K562 (cell line): Measurements from ENCODE around the gene ITGAL. TPM values are rescaled to one million over a fixed set of nuclear protein-coding genes. Genes with fewer than 3 reads are reported as not detected.

Source experiments
- DPF2 ChIP-seq: fragments of 450-650 bp; IDR thresholded peaks from 2 replicates; pipeline ENCODE4 v1.6.1; 2016
- GATAD2A ChIP-seq: fragments of 450-650 bp; IDR thresholded peaks from 2 replicates; pipeline ENCODE4 v1.6.1; 2017
- GATAD2B ChIP-seq: fragments of 450-650 bp; IDR thresholded peaks from 2 replicates; pipeline ENCODE4 v1.6.1; 2017; ENCODE audit warnings: mild to moderate bottlenecking, borderline replicate concordance
- KLF1 ChIP-seq: fragments of 450-650 bp; IDR thresholded peaks from 2 replicates; pipeline ENCODE4 v1.6.1; 2016; ENCODE audit warnings: missing genetic modification characterization, missing compliant biosample characterization
- MYC ChIP-seq, 2 experiments: fragments of 250-450 bp in 1 of 2; sonication (Bioruptor Pico) in 1 of 2; IDR thresholded peaks; 2 replicates each; pipeline versions ENCODE4 v1.5.1 to v1.6.1; 2012 to 2021; ENCODE audit warnings: low read depth in 2 of 2, borderline replicate concordance in 1 of 2, improper control_type of control experiment in 1 of 2, low read length in 1 of 2, mild to moderate bottlenecking in 1 of 2, moderate library complexity in 1 of 2
- RB1 ChIP-seq: fragments of 450-650 bp; IDR thresholded peaks from 2 replicates; pipeline ENCODE4 v1.6.1; 2017; ENCODE audit warnings: low read depth, mild to moderate bottlenecking
- RBM22 ChIP-seq: fragments of 200-400 bp; formaldehyde crosslinking; IDR thresholded peaks from 2 replicates; pipeline ENCODE4 v1.6.1; 2018; ENCODE audit warnings: low read length, low read depth; ENCODE audit not compliant: poor library complexity, severe bottlenecking
- RNF2 ChIP-seq: sonication (generic); IDR thresholded peaks from 2 replicates; pipeline ENCODE4 v1.6.1; 2016
- SIN3B ChIP-seq: fragments of 450-650 bp; IDR thresholded peaks from 2 replicates; pipeline ENCODE4 v1.6.1; 2017; ENCODE audit warnings: low read depth, mild to moderate bottlenecking, moderate library complexity
- TAF7 ChIP-seq: fragments of 450-650 bp; IDR thresholded peaks from 2 replicates; pipeline ENCODE4 v1.6.1; 2016; ENCODE audit warnings: missing genetic modification characterization, missing compliant biosample characterization
- TEAD2 ChIP-seq: fragments of 450-650 bp; IDR thresholded peaks from 2 replicates; pipeline ENCODE4 v1.6.1; 2016; ENCODE audit warnings: missing genetic modification characterization, control low read depth, missing compliant biosample characterization
- TEAD4 ChIP-seq, 2 experiments: sonication (generic) in 1 of 2; formaldehyde crosslinking in 1 of 2; IDR thresholded peaks; 2 replicates each; pipeline versions ENCODE4 v1.6.1 to v1.8.0; 2012 to 2022; ENCODE audit warnings: borderline replicate concordance in 1 of 2, inconsistent platforms in 1 of 2, low read length in 1 of 2, mild to moderate bottlenecking in 1 of 2, missing genetic modification reagents in 1 of 2
- ZNF174 ChIP-seq: fragments of 250-450 bp; sonication (Bioruptor Pico); IDR thresholded peaks from 2 replicates; pipeline ENCODE4 v1.4.0; 2020; ENCODE audit warnings: mild to moderate bottlenecking
- ZNF253 ChIP-seq: fragments of 250-450 bp; sonication (Bioruptor Pico); conservative IDR thresholded peaks from 2 replicates; pipeline ENCODE4 v1.6.1; 2021; ENCODE audit warnings: mild to moderate bottlenecking
- ZNF445 ChIP-seq: fragments of 250-450 bp; sonication (Bioruptor Pico); IDR thresholded peaks from 2 replicates; pipeline ENCODE4 v1.4.0; 2020; ENCODE audit warnings: low read depth, mild to moderate bottlenecking, moderate library complexity
- ZNF785 ChIP-seq: fragments of 250-450 bp; sonication (Bioruptor Pico); IDR thresholded peaks from 2 replicates; pipeline ENCODE4 v1.4.0; 2020; ENCODE audit warnings: mild to moderate bottlenecking
- polyA plus RNA-seq, 8 experiments: library from polyadenylated mRNA; depleted of rRNA in 4 of 8; stranded (reverse) in 5 of 8; unstranded in 3 of 8; fragments of >200 nt; fragmentation: Nextera tagmentation in 2 of 8; fragmentation: Illumina TruSeq in 1 of 8; extraction: Ambion mirVana in 2 of 8; extraction: Trizol in 1 of 8; gene quantifications; 2 replicates each; pipeline versions ENCODE4 v1.2.1 to v1.2.3, GENCODE V29; 2011 to 2014; ENCODE audit warnings: inconsistent platforms in 1 of 8, missing spikeins in 1 of 8
- total RNA-seq, 7 experiments: library from RNA; depleted of rRNA in 6 of 7; stranded (reverse); fragments of >200 nt in 6 of 7; fragmentation: Illumina TruSeq in 2 of 7; extraction: Trizol in 2 of 7; gene quantifications; 2 replicates each; pipeline versions ENCODE4 v1.2.1 to v1.2.3, GENCODE V29; 2011 to 2021; ENCODE audit warnings: low replicate concordance in 1 of 7
- TF ChIP-seq, protein P1 (sequence below): conservative IDR thresholded peaks from 2 replicates; pipeline ENCODE4 v1.6.1; 2011; ENCODE audit warnings: low read depth, mild to moderate bottlenecking, low read length; ENCODE audit not compliant: control insufficient read depth
- TF ChIP-seq, protein P2 (sequence below): sonication (generic); formaldehyde crosslinking; IDR thresholded peaks from 2 replicates; pipeline ENCODE4 v1.9.0; 2022; ENCODE audit warnings: mild to moderate bottlenecking, missing genetic modification reagents
- TF ChIP-seq, protein P3 (sequence below), 2 experiments: fragments of 450-650 bp; conservative IDR thresholded peaks; 2 replicates each; pipeline ENCODE4 v1.6.1; 2017; ENCODE audit warnings: mild to moderate bottlenecking in 2 of 2, moderate library complexity in 2 of 2

ITGAL gene
- total and polyA plus RNA-seq, 9 of the 15 experiments (the other 6 are each of a cell fraction or from before 2014, with no cell fraction given) = 0.01 to 0.53 TPM; not detected in 7

DNA sequence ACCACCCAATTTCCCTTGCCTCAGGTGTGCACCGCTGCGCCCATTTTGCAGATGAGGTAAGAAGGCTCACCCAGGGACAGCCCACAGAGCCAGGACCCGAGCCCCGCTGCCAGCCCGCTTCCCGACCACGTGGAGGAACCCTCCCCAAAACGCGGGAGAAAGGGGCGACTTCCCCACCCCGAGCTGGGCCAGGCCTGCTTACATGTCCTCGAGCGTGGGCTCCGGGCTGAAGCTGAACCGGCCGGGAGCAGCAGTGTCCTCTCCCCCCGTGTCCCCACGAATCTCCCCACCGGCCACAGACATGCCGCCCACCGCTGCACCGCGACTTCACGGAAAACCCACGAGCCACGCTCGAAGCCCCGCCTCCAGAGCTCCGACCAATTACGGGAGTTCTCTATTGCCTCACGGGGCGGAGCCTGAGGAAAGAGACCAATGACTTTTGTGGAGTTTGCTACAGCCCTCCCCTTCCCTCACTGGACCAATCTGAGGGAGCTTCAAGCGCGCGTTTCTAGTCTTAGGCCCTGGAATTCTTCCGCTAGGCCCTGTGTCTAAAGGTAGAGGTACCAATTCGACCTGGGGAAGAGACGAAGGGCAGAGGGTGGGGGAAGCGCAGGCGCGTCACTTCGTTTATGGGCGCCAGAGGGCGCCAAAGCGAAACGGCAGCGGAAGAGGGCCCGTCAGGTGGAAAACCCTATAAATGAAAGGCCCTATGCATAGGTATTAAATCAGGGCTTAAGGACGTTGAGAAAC, 42.7 kb upstream of the ITGAL start, which contains the start of gene DCTPP1 (continued):
- TF ChIP-seq, protein P1, sequence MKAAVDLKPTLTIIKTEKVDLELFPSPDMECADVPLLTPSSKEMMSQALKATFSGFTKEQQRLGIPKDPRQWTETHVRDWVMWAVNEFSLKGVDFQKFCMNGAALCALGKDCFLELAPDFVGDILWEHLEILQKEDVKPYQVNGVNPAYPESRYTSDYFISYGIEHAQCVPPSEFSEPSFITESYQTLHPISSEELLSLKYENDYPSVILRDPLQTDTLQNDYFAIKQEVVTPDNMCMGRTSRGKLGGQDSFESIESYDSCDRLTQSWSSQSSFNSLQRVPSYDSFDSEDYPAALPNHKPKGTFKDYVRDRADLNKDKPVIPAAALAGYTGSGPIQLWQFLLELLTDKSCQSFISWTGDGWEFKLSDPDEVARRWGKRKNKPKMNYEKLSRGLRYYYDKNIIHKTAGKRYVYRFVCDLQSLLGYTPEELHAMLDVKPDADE = no peak
- TF ChIP-seq ZNF253 (CRISPR knock-in tag) = no peak
- TF ChIP-seq, protein P2, sequence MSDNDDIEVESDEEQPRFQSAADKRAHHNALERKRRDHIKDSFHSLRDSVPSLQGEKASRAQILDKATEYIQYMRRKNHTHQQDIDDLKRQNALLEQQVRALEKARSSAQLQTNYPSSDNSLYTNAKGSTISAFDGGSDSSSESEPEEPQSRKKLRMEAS (CRISPR knock-in tag) = peak; percentile 92
- TF ChIP-seq, protein P3, sequence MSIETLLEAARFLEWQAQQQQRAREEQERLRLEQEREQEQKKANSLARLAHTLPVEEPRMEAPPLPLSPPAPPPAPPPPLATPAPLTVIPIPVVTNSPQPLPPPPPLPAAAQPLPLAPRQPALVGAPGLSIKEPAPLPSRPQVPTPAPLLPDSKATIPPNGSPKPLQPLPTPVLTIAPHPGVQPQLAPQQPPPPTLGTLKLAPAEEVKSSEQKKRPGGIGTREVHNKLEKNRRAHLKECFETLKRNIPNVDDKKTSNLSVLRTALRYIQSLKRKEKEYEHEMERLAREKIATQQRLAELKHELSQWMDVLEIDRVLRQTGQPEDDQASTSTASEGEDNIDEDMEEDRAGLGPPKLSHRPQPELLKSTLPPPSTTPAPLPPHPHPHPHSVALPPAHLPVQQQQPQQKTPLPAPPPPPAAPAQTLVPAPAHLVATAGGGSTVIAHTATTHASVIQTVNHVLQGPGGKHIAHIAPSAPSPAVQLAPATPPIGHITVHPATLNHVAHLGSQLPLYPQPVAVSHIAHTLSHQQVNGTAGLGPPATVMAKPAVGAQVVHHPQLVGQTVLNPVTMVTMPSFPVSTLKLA (conservative IDR thresholded peaks at IDR 0.05) = peak; percentile 95 to 96
- no peak for TF ChIP-seq TAF7
- TF ChIP-seq GATAD2A = peak; percentile 73; the same call in 1 of the 2 replicates
- no peak for TF ChIP-seq ZNF174 (CRISPR knock-in tag)
- TF ChIP-seq ZNF445 (CRISPR knock-in tag) = no peak
- TF ChIP-seq RB1 = peak; percentile 31; the same call in 1 of the 2 replicates
- 0 out of 2 replicates have a peak, but pooled peaks have one; percentile 58 for TF ChIP-seq TEAD2 (tag)
- TF ChIP-seq MYC (IDR thresholded peaks at IDR 0.05; ENCODE audit: low read depth, low read length) = peak; percentile 88
- TF ChIP-seq MYC (CRISPR knock-in tag; IDR thresholded peaks at IDR 0.05; ENCODE audit: borderline replicate concordance, low read depth) = peak; percentile 91; the same call in 1 of the 2 replicates
- TF ChIP-seq GATAD2B = no peak
- TF ChIP-seq RBM22 = no peak
- peak; percentile 76 for TF ChIP-seq TEAD4 (IDR thresholded peaks at IDR 0.05; ENCODE audit: low read length)
- no peak for TF ChIP-seq TEAD4 (CRISPR knock-in tag; IDR thresholded peaks at IDR 0.05; ENCODE audit: borderline replicate concordance)
- TF ChIP-seq DPF2 = 0 out of 2 replicates have a peak, but pooled peaks have one; percentile 3
- TF ChIP-seq RNF2 = peak; percentile 82; the same call in 1 of the 2 replicates
- no peak for TF ChIP-seq ZNF785 (CRISPR knock-in tag)
- TF ChIP-seq SIN3B = no peak; the same call in 1 of the 2 replicates
- TF ChIP-seq KLF1 (tag) = 0 out of 2 replicates have a peak, but pooled peaks have one; percentile 38
